NCI-H1694 treated with DMSO at 0.1 percent for 48 hours (cell line): ENCODE results near the gene AMOTL1.
"Not testable (repeated sequence)": the region's sequence is repeated elsewhere in the genome, so short reads cannot be mapped to it uniquely, and the experiment has no call there.

Experiments
- DNase-seq: peaks from one replicate; lab custom pipeline; 2025; lab: John Stamatoyannopoulos, UW

AMOTL1 gene

GRCh38 chr11:94883878-94884277 is 115.7 kb downstream of the AMOTL1 start:
- no peak for DNase-seq

GRCh38 chr11:94884376-94884775 is 116.2 kb downstream of the AMOTL1 start:
- no peak for DNase-seq

DNA sequence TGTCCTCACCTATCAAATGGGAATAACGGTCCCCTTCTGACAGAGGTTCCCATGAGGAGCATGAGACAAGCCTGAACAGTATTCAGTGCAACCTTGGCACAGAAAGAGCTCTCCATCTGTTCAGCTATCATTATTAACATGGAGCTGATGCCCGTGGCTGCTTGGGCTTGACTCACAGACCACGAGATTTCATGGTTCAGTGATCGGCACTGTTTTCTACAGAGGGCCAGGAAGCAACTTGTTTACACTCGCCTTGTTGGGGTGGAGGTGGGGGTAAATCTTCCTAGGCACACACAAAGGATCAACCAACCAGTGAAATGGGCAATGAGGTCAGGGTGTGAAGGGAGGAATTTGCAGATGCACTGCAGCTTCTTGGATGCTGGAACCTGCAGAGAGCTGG is 117.0 kb downstream of the AMOTL1 start:
- DNase-seq: peak; percentile 81

DNA sequence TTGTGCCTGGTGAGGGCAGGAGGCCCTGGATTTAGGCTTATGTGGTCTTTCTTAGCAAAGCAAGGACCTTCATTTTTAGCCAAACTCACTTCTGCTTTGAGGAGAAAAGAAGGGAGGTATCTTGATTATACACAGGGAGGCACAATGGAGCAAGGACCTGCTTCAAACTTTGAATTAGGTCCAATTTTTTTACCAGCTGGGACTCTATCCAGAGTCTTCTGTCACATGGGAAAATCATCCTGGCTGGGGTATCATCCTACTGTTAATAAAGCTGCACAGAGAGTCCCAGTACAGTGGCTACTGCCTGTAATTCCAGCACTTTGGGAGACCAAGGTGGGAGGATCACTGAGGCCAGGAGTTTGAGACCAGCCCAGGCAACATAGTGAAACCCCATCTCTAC is 117.4 kb downstream of the AMOTL1 start:
- peak; percentile 57 for DNase-seq

- no peak for DNase-seq
These were observed 120.0 kb downstream of the AMOTL1 start for GRCh38 chr11:94888204-94888603.

DNA sequence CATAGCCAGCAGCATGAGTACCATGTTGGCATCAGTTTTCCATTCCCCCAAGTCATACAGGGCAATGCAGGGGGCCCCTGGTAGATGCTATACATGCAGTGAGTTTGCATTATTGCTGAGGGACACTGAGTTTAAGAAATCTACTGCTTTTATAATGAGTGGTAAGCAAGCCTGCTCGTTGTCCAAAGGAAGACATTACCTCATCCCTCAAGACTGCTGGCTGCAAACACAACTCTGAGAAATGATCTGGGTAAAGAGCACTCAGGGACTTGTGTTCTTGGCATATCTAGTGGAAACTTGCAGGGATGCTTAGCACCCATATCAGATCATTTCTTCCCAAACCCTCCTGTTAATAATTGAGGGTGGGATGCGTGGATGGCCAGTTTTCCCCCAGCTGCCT is 127.3 kb downstream of the AMOTL1 start:
- DNase-seq: no peak

DNA sequence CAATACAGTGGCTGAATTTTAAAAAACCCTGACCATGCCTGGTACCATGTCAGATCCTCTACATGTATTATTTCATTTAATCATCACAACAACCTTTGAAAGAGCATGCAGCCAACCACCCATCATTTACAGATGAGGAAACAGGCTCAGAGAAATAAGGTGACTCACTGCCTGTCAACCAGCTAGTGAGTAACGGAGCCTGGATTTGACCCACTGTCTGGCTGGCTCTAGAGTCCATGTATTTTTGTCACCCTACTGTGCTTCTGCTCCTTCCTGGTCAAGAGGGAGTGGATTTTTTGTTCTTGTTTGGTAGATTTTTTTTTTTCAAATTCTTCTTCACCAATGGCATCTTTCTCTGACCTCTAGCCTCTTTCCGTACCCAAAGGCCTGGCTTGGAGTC is 127.8 kb downstream of the AMOTL1 start:
- DNase-seq: no peak

DNA sequence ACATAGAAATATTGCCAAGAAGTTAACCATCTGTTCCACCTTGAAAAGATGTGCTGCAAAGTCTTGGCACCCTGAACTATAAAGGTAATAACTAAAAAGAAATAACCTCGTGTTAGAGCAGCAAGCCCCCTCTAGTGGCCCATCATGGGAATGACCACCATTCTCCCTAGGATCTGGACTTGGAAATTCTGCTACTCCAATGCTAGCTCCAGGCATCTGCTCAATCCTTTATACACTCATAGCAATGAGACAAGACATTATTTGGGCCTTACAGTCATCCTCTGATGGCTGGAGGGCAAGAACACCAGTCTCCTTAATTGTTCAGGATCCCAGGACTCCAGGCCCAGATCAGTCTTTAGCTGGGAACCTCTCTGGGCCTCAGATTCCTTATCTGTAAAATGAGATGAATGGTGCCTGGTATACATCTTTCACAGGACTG is 129.2 kb downstream of the AMOTL1 start:
- peak; percentile 11 for DNase-seq

DNA sequence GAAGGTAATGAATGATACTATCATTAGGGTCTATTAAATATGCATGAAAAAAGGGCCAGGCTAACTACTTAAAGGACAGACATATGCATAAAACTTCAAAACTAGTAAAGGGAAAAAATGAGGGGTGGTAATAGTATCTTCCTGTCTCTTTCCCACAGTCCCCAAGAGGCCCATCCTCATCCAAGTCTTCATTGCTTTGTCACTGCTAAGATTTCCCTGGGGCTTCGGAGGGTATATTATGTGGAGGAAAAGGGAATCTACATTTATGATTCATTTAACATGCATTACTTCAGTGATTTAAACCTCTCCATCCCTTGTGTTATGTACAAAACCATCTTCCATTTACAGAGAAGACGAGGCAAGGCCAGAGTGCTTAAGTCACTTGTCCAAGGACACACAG is 139.1 kb downstream of the AMOTL1 start:
- no peak for DNase-seq

DNA sequence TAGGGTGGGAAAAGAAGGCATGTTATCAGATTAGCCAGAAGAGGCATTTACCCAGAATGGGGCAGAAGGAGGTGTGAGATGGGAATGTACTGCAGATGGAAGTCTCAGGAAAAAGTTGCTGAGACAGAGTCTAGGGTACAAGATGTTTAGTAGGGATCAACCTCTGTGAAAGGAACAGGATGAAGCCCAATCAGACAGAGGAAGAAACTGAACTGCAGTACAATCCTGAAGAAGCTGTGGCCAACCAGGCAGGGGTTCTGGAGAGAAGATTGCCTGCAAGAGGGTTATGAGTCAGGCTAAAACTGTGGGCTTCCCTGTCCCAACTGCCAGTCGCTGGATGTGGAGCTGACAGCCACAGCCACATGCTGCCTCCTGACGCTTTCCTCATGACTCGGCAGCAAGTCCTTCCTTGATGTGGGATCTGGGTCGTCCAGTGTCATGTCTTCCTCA is 141.2 kb downstream of the AMOTL1 start:
- no peak for DNase-seq

DNA sequence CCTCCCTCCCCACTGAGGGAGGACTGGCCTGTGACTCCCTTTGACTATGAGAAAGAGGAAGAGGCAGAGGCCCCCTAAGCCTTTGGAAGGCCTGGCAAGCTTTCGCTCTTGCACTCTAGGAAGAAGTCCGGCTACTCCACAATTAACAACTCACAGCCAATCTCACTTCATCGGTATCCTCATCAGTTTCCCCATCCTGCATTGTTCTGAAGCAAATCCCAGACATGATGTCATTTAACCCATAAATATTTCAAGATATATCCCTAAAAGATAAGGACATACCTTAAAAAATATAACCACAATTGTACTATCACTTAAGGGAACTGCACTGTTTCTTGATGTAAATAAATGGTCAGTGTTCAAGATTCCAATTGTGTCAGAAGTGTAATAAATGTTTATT is 142.1 kb downstream of the AMOTL1 start:
- DNase-seq: no peak

GRCh38 chr11:94910779-94911178 is 142.6 kb downstream of the AMOTL1 start:
- DNase-seq: no peak

- DNase-seq: no peak
These were observed 144.7 kb downstream of the AMOTL1 start for GRCh38 chr11:94912806-94913205.

DNA sequence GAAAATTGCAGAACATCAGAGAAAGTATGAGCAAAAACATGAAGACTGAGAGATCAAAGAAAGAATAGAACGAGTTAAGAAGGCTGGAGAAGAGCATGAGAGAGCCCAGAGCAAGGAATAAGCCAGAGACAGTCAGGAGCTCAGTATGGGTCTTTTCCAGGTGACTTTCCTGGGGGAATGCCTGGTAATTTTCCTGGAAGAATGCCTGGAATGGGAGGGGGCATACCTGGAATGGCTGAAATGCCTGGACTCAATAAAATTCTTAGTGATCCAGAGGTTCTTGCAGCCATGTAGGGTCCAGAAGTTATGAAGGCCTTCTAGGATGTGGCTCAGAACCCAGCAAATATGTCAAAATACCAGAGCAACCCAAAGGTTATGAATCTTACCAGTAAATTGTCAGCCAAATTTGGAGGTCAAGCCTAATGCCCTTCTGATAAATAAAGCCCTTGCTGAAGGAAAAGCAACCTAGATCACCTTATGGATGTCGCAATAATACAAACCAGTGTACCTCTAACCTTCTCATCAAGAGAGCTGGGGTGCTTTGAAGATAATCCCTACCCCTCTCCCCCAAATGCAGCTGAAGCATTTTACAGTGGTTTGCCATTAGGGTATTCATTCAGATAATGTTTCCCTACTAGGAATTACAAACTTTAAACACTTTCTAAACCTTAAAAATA is 145.7 kb downstream of the AMOTL1 start:
- DNase-seq: not testable (repeated sequence)

DNA sequence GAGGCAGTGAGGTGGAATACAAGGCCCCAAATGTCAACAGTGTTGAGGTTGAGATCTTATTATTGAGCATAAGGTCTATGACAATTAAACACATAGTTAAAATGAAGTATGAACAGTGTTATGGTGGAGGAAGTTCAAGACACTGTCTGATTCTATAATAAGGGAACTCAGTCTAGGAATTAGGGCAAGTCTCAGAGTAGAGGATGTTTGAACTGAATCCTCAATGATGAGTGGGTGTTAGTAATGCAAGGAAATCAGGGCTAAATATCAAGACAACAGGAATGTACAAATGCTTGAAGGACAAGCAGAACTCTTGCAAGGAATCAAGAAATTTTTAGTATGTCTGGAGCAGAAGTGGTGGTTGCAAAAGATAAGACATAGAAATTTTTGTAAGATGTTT is 152.2 kb downstream of the AMOTL1 start:
- no peak for DNase-seq

GRCh38 chr11:94922321-94923003 is 154.3 kb downstream of the AMOTL1 start:
- DNase-seq: no peak

DNA sequence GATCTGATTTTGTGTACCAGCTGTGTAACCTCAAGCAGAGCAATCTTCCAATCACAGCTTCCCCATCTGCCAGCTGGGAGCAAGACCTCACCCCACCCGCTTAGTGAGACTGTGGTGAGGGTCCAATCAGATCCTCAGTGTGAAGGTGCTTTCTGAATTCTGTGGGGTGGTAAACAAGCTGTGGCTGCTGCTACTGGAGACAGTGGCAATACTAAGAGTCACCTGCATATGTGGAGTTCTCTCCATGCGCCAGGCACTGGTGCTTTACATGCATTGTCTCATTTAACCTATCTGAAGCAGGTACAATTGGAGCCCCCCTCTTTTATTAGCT is 154.8 kb downstream of the AMOTL1 start:
- DNase-seq: no peak

DNA sequence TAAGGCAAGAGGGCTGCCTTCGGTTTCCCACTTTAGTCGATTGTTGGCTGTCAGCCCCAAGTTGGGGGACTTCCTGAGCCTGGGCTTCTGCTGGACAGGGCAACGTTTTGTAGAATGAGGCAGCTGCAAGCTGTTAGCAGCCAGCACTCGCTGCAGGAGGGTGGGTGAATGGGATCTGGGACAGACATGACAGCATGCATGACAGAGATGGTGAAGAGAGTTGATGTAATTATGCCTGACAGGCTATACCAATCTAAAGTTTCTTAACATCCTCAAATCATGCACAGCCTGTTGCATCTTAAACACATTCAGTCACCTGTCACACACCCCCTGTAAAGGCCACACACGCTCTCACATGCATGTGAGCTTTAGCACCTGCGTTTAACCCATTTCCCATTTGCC is 156.0 kb downstream of the AMOTL1 start:
- no peak for DNase-seq

GRCh38 chr11:94924612-94925011 is 156.5 kb downstream of the AMOTL1 start:
- no peak for DNase-seq

DNA sequence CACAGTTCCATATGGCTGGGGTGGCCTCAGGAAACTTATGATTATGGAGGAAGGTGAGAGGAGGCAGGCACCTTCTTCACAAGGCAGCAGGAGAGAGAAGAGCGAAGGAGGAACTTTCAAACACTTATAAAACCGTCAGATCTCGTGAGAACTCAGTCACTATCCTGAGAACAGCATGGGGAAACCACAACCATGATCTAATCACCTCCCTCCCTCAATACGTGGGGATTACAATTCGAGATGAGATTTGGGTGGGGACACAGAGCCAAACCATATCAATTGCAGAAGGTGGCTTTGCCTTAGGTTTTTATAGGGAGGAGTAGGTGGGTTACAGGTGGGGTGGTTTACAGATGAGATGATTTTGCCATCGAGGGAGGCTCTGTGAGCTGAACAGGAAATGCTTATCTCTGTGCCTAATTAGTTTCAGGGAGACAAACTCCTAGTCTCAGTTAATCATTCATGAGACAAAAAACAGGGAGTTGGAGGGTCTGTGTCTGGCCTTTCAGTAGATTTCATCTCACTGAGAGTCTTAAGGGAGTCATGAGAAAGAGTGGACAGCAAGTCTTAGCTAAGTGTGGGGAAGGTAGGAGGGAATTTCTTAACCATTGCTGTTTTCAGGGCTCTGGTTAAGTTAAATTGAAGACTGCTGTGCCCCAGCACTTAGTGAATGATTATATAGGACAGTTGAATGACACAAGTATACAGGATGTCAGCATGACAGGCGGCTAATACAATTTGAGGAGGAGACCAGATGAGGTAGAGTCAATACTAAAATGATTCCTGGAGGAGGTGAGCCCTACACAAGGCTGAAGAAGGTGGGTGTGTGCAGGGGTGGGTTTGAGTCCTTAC is 157.5 kb downstream of the AMOTL1 start:
- DNase-seq: no peak

- DNase-seq: no peak
These were observed 158.1 kb downstream of the AMOTL1 start for GRCh38 chr11:94926271-94926625.
